ENCODE measurements around the gene RESF1.

RESF1 gene

GRCh38 chr12:31970199-31970598, 11.0 kb downstream of the RESF1 start:
- Histone ChIP-seq H3K4me2 (ENCODE audit: low read length) (no peak overlapping the region), H3K36me3 (ENCODE audit: insufficient read depth, low read length) (peaks cover 95% of the 10 kb centered on the region), H3K79me2 (ENCODE audit: insufficient read depth, low read length) (peaks cover 47% of the 10 kb centered on the region), H3F3A (ENCODE audit: insufficient read depth, low read length) (no peaks in the 10 kb centered on the region), H3K27me3 (ENCODE audit: insufficient read depth, low read length) (no peaks in the 10 kb centered on the region), H3K9ac (ENCODE audit: low read length) (no peak overlapping the region), H3K9me3 (ENCODE audit: low read length) (peaks cover 26% of the 10 kb centered on the region), H3K27ac (ENCODE audit: low read depth, low read length, poor library complexity, severe bottlenecking) (no peak overlapping the region), H2AFZ (ENCODE audit: low read length) (no peak overlapping the region), H3K4me1 (ENCODE audit: insufficient read depth, low read length, severe bottlenecking) (peaks cover 20% of the 10 kb centered on the region), H3K9me2 (ENCODE audit: low read depth, low read length) (no peaks in the 10 kb centered on the region), H3K4me3 (ENCODE audit: low read depth, low read length, poor library complexity, severe bottlenecking) (no peak overlapping the region), H4K20me1 (ENCODE audit: insufficient read depth, low read length) (no peaks in the 10 kb centered on the region)
- no peak for TF ChIP-seq EZH2 (IDR thresholded peaks at IDR 0.05; ENCODE audit: borderline replicate concordance, low read length)
- TF ChIP-seq CTCF (IDR thresholded peaks at IDR 0.05; ENCODE audit: low read length): no peak

GRCh38 chr12:31973818-31974217, 14.6 kb downstream of the RESF1 start:
- Histone ChIP-seq H3K36me3 (ENCODE audit: insufficient read depth, low read length) (peaks cover 99% of the 10 kb centered on the region), H3K4me1 (ENCODE audit: insufficient read depth, low read length, severe bottlenecking) (no peaks in the 10 kb centered on the region), H4K20me1 (ENCODE audit: insufficient read depth, low read length) (no peaks in the 10 kb centered on the region), H3K27me3 (ENCODE audit: insufficient read depth, low read length) (no peaks in the 10 kb centered on the region), H3K9me2 (ENCODE audit: low read depth, low read length) (no peaks in the 10 kb centered on the region), H3F3A (ENCODE audit: insufficient read depth, low read length) (no peaks in the 10 kb centered on the region), H3K27ac (ENCODE audit: low read depth, low read length, poor library complexity, severe bottlenecking) (no peak overlapping the region), H3K4me3 (ENCODE audit: low read depth, low read length, poor library complexity, severe bottlenecking) (no peak overlapping the region), H3K79me2 (ENCODE audit: insufficient read depth, low read length) (peaks cover 20% of the 10 kb centered on the region), H3K9ac (ENCODE audit: low read length) (no peak overlapping the region), H3K9me3 (ENCODE audit: low read length) (peaks cover 39% of the 10 kb centered on the region), H3K4me2 (ENCODE audit: low read length) (no peak overlapping the region), H2AFZ (ENCODE audit: low read length) (no peak overlapping the region)
- TF ChIP-seq CTCF (IDR thresholded peaks at IDR 0.05; ENCODE audit: low read length): no peak
- TF ChIP-seq EZH2 (IDR thresholded peaks at IDR 0.05; ENCODE audit: borderline replicate concordance, low read length): no peak

- Histone ChIP-seq H3F3A (ENCODE audit: insufficient read depth, low read length) (no peaks in the 10 kb centered on the region), H3K9me3 (ENCODE audit: low read length) (peaks cover 37% of the 10 kb centered on the region), H2AFZ (ENCODE audit: low read length) (no peak overlapping the region), H3K27me3 (ENCODE audit: insufficient read depth, low read length) (no peaks in the 10 kb centered on the region), H3K9me2 (ENCODE audit: low read depth, low read length) (no peaks in the 10 kb centered on the region), H3K36me3 (ENCODE audit: insufficient read depth, low read length) (peaks cover 99% of the 10 kb centered on the region), H3K4me3 (ENCODE audit: low read depth, low read length, poor library complexity, severe bottlenecking) (no peak overlapping the region), H3K79me2 (ENCODE audit: insufficient read depth, low read length) (peaks cover 11% of the 10 kb centered on the region), H3K4me2 (ENCODE audit: low read length) (no peak overlapping the region), H3K27ac (ENCODE audit: low read depth, low read length, poor library complexity, severe bottlenecking) (no peak overlapping the region), H3K4me1 (ENCODE audit: insufficient read depth, low read length, severe bottlenecking) (no peaks in the 10 kb centered on the region), H4K20me1 (ENCODE audit: insufficient read depth, low read length) (no peaks in the 10 kb centered on the region), H3K9ac (ENCODE audit: low read length) (no peak overlapping the region)
- TF ChIP-seq CTCF (IDR thresholded peaks at IDR 0.05; ENCODE audit: low read length) (no peak), EZH2 (IDR thresholded peaks at IDR 0.05; ENCODE audit: borderline replicate concordance, low read length) (no peak)
Measured at GRCh38 chr12:31974673-31975072, 15.5 kb downstream of the RESF1 start.
